IPS-11a (cell line): Measurements from ENCODE around the gene MTCL3.
"Not testable (repeated sequence)": the region's sequence is repeated elsewhere in the genome, so short reads cannot be mapped to it uniquely, and the experiment has no call there.

Source experiments
- H3K4me3 ChIP-seq: one replicate; pipeline ENCODE4 v1.5.1; 2013; ENCODE audit warnings: low read depth, low read length, control low read depth

The MTCL3 gene

DNA sequence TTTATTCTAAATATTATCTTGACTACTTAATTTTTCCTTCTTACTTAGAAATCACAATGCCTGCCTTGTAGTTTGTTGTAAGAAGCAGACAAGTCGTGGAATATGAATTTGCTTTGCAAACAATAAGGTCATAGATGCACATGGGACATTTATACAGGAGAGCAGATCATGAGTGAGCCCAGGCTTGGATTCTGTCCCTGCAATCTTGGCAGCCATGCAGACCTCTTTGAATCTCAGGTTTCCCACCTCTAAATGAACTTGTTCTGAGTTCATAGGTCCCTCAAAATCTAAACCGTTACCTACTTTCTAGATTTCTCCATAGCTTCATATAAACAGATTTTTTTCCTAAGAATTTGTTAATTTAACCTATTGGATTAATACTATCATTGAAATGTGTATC is 79.4 kb downstream of the MTCL3 start:
- H3K4me3 ChIP-seq = no peak overlapping the region

DNA sequence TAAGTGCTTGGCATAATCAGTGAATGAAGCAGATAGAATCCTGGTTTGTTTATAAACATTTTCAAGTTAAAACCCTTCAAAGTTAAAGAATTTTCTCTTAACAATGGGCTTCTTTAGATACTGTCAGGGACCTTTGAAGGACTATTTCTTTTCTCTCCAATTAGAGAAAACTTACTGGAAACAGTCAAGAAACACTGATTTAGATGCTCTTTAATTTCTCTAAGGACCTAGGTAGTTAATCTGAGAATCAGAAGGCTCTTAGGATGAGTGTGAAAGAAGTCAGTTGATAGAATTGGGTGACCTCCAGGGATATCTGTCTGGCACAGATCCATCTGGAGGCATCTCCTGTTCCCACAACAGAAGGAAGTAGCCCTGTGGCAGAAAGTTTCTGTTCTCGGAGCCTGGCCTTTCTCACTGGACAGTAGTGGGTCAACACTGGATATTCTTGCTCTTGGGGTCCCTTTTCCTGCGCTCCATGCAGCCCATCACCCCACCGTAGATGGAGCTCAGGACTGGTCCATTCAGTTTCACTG is 82.5 kb downstream of the MTCL3 start:
- H3K4me3 ChIP-seq = no peak overlapping the region

DNA sequence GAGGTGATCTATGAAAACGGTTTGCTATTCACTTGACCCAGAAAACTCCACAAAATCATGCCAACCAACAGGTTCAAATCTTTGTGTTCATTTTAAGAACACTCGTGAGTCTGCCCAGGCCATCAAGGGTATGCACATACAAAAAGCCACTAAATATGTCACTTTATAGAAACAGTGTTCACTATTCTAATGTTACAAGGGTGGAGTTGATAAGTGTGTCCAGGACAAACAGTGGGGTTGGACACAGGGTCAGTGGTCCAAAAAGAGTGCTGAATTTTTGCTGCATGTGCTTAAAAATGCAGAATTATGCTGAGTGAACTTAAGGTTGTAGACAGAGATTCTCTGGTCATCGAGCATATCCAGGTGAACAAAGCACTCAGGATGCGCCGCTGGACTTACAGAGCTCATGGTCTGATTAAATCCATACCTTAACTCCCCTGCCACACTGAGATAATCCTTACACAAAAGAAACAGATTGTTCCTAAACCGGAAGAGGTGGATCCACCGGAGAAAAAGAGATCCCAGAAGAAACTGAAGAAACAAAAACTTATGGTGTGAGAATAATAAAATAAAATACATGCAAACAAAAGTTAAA is 83.4 kb downstream of the MTCL3 start:
- no peak overlapping the region for H3K4me3 ChIP-seq

DNA sequence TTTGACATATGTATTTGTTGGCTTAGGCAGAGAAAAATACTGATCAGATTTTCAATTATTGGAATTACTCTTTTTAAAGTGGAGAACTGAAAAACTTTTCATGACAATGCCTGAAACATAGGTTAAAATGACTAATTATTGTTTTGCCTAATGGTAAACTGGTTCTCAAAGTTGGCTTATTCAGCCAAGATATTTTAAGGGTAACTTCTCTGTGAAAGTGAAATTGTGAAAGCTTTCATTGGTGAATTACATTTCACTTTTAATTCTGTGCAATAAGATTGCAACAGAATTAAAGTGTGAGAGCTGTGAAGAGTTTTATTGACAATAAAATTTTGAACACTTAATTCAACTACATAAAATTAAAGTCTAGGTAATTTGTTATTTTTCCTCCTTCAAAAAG is 84.5 kb downstream of the MTCL3 start:
- H3K4me3 ChIP-seq = no peak overlapping the region

DNA sequence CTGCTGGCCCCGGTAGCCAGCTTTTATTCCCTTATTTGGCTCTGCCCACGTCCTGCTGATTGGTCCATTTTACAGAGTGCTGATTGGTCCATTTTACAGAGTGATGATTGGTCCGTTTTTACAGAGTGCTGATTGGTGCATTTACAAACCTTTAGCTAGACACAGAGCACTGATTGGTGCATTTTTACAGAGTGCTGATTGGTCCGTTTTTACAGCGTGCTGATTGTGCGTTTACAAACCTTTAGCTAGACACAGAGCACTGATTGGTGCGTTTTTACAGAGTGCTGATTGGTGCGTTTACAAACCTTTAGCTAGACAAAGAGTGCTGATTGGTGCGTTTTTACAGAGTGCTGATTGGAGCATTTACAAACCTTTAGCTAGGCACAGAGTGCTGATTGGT is 90.6 kb downstream of the MTCL3 start:
- not testable (repeated sequence) for H3K4me3 ChIP-seq

DNA sequence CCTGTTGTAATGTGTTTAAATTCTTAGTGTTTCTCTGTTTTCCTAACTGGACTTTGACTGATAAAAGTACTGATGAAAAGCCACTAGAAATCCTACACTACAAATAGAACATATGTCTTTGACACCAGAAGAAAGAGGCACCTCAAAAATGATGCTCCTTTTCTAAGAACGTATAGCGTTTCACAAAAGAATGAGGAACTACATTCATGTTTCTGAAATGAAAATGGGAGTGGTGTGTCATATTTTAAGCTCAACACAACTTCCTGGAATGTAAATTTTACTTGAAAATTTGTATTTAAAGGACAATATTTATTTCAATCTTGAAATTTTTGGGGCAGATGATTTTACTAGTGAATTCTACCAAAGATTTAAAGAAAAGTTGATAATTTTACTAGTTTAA is 95.2 kb downstream of the MTCL3 start:
- no peak overlapping the region for H3K4me3 ChIP-seq
